HUDEP-2 (cell line): ENCODE results near the gene MACROD2.
"Not testable (repeated sequence)": the region's sequence is repeated elsewhere in the genome, so short reads cannot be mapped to it uniquely, and the experiment has no call there.

Experiments used
- DNase-seq, 76 experiments: peaks; one replicate each; lab custom pipeline; 2025; ENCODE audit not compliant: unreplicated experiment in 76 of 76; lab: John Stamatoyannopoulos, UW

Gene MACROD2

GRCh38 chr20:15346657-15347280 is 1351.5 kb downstream of the MACROD2 start:
- DNase-seq, result no peak

- DNase-seq, result no peak
These were observed 1363.7 kb downstream of the MACROD2 start for GRCh38 chr20:15359056-15359455.

- no peak for DNase-seq
These were observed 1367.5 kb downstream of the MACROD2 start for GRCh38 chr20:15362849-15363248.

- DNase-seq, result no peak
These were observed 1369.5 kb downstream of the MACROD2 start for GRCh38 chr20:15364781-15365180.

GRCh38 chr20:15370370-15370769 is 1375.1 kb downstream of the MACROD2 start:
- no peak for DNase-seq

GRCh38 chr20:15374682-15375081 is 1379.4 kb downstream of the MACROD2 start:
- DNase-seq, result no peak

GRCh38 chr20:15375836-15376235 is 1380.5 kb downstream of the MACROD2 start:
- no peak for DNase-seq

GRCh38 chr20:15377603-15378002 is 1382.3 kb downstream of the MACROD2 start:
- not testable (repeated sequence) for DNase-seq

- no peak for DNase-seq
These were observed 1382.8 kb downstream of the MACROD2 start for GRCh38 chr20:15378151-15378550.

GRCh38 chr20:15379681-15380296 is 1384.5 kb downstream of the MACROD2 start:
- DNase-seq, result no peak

GRCh38 chr20:15380770-15381169 is 1385.5 kb downstream of the MACROD2 start:
- no peak for DNase-seq

GRCh38 chr20:15387228-15387627 is 1391.9 kb downstream of the MACROD2 start:
- DNase-seq, result no peak

- no peak for DNase-seq
These were observed 1400.1 kb downstream of the MACROD2 start for GRCh38 chr20:15395457-15395856.

- DNase-seq, result no peak
These were observed 1400.7 kb downstream of the MACROD2 start for GRCh38 chr20:15396026-15396425.

- no peak for DNase-seq
These were observed 1401.6 kb downstream of the MACROD2 start for GRCh38 chr20:15396900-15397299.

- DNase-seq, result no peak
These were observed 1404.5 kb downstream of the MACROD2 start for GRCh38 chr20:15399781-15400180.

GRCh38 chr20:15406072-15406471 is 1410.8 kb downstream of the MACROD2 start:
- no peak for DNase-seq

- DNase-seq, result no peak
These were observed 1416.5 kb downstream of the MACROD2 start for GRCh38 chr20:15411781-15412180.

GRCh38 chr20:15415908-15416307 is 1420.6 kb downstream of the MACROD2 start:
- DNase-seq, result no peak

- DNase-seq, result no peak
These were observed 1424.5 kb downstream of the MACROD2 start for GRCh38 chr20:15419856-15420255.

- no peak for DNase-seq
These were observed 1427.7 kb downstream of the MACROD2 start for GRCh38 chr20:15422966-15423365.

- no peak for DNase-seq
These were observed 1444.2 kb downstream of the MACROD2 start for GRCh38 chr20:15439551-15439950.
